ENCODE measurements around the gene CRABP2.

The CRABP2 gene

DNA sequence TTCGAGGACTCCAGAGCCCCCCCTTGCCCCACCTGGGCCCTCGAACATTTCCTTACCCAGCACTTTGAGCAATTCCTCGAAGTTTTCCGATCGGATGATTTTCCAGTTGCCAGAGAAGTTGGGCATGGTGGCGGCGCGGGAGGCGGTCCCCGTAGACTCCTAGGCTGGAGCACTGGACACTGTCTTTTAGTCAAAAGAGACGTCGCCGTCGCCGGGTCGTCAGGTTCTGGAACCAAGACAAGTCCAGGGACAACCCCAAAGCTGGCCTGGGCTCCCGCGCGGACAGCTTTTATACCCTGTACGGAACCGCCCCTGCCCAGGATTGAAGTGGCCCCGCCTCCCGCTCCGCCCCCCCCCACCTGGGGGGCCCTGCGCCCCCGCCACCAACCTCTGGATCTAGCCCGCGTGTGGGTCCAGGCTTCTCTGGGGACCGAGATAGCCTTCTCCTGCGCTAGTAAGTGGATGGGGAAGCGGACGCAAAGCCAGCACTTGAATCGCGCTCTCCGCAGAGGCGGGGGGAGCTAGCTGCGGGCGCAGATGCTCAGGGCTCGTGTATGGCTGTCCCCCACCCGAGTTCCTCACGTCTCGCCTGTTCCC lies at the start of gene CRABP2:
CRABP2 (minus strand) TSS at position 263 of the 597 bp plus-strand sequence; CDS start at position 126, 137 bp downstream.
- DNase-seq (ENCODE audit: low read depth in 2 of 2, low spot score in 1 of 2): no peak

DNA sequence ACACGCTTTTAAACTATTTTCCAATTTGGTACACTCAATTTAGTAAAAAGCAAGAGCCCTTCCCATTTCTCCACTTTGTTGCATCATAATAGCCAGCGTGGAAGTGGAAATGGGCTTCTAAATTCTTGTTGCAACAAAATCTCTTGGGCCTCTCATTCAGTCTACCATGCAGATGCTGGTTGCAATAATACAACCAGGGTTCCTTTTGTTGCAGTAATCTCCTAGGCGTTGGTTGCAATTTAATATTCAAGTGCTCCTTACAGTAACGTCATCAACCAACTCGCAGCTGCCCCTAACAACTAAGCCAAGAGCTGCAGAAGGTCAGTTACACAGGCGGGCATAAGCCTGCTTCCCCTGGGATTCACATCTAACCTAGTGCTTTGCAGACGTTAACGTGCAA lies 48.8 kb upstream of the CRABP2 start:
- no peak for DNase-seq (ENCODE audit: low read depth in 2 of 2, low spot score in 1 of 2)

GRCh38 chr1:156752843-156753482 lies 47.6 kb upstream of the CRABP2 start:
- DNase-seq (ENCODE audit: low read depth in 2 of 2, low spot score in 1 of 2): no peak

GRCh38 chr1:156751757-156752481 lies 46.5 kb upstream of the CRABP2 start:
- DNase-seq (ENCODE audit: low read depth in 2 of 2, low spot score in 1 of 2): peak; percentile 92 to 97

- DNase-seq (ENCODE audit: low read depth in 2 of 2, low spot score in 1 of 2): no peak
These were observed 46.0 kb upstream of the CRABP2 start, which contains the start of gene HDGF for GRCh38 chr1:156751451-156751756. Gene HDGF (minus strand): TSS chr1:156751675. CDS start chr1:156751429, 246 bp downstream.

GRCh38 chr1:156750711-156751450 lies 45.5 kb upstream of the CRABP2 start:
- DNase-seq (ENCODE audit: low read depth in 2 of 2, low spot score in 1 of 2): no peak

GRCh38 chr1:156750191-156750672 lies 44.8 kb upstream of the CRABP2 start:
- DNase-seq (ENCODE audit: low read depth in 2 of 2, low spot score in 1 of 2): no peak

- DNase-seq (ENCODE audit: low read depth in 2 of 2, low spot score in 1 of 2): no peak
These were observed 44.2 kb upstream of the CRABP2 start for GRCh38 chr1:156749419-156750118.

- no peak for DNase-seq (ENCODE audit: low read depth in 2 of 2, low spot score in 1 of 2)
These were observed 43.5 kb upstream of the CRABP2 start for GRCh38 chr1:156748670-156749418.

DNA sequence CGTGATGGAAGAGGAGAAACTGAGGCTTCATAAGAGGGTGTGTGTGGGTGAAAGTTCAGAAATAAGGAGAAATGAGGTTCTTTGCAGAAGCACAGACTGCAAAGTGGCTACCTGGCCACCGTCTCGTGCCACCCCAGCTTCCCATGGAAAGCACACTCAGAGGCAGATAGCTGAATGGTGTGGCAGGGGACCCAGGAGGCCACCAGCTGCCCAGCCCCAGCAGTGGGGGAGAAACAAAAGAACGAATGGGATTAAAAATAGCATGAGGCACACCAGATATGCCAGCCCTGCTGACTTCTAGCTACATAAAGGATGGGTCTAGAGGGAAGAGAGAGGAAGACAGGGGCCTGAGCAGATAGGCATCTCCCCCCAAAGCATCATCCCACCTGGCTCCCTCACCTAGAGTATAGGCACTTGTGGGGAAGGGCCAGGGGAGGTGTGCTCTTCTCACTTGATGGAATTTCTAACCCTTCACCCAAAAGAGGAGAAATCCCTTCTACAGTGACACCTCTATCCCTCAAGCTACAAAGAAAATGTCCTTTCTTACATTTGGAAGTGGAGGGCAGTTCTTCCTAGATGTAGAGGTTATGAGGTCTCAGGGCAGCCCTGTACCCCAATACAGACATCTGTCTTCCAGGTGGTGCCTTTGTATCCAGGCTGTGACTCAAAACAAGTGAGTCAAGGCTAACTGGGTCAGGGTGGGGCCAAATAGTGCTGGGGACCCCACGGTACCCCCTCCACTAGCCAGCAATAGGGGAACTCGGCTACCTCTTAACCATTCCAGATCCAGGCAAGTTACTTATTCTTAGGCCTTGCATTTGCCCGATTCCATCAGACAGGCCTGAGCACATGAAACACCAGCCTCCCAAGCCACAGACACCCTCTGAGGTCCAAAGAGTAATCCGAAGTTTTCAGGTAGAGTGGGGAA lies 42.6 kb upstream of the CRABP2 start:
- DNase-seq (ENCODE audit: low read depth in 2 of 2, low spot score in 1 of 2): no peak

DNA sequence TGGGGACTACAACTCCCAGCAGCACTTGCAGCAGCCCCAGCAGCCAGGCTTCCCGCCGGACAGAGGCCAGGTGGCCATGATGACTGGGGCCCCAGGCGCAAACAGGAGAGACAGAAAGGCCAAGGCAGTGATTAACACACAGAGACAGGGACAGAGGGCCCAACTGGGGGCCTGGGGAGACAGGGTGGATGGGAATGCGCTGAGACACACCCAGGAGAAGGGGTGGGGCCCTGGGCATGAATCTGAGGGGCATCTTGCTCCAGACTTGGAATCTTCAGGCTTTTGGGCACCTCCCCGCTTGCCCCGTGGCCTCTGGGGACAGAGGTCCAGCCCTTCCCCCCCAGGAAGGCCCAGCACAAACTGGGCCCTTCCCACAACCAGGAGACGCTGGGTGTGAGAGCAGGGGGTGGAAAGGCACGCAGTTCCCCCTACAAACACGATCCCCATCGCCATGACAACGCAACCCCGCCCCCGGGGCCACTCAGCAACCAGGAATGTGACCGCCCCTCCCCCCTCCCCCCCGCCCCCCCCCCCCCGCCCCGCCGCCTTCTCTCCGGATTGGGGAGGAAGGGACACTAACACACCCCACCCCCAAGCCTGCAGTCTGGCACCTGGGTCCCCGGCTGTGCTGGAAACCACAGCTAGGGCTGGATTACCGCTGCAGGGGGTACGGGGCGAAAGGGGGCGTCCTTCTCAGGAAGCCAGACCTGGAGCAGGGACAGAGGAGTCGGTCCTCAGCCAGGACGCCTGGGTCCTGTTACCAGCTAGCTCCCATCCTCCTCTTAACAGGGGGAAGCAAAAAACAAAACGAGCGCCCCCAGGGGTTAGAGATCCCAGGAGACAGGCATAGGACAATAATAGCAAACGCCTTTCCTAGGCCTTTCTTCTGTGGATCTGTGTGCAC lies 41.6 kb upstream of the CRABP2 start:
- no peak for DNase-seq (ENCODE audit: low read depth in 2 of 2, low spot score in 1 of 2)

DNA sequence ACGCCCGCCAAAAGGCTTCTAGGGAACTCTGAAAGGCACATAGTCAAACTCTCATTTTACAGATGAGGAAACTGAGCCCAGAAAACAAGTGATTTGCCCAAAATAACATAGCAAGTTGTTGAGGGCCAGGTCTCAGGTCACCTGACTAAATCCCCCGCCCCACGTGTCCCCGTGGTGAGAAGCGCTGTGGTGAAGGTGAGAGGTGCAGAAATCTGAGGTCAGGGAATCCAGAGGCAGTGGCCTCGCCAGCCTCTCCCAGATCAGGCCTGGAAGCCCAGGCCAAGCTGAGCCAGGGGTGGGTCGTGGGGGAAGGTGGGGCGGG lies 41.0 kb upstream of the CRABP2 start:
- DNase-seq (ENCODE audit: low read depth in 2 of 2, low spot score in 1 of 2): no peak

- DNase-seq (ENCODE audit: low read depth in 2 of 2, low spot score in 1 of 2): no peak
These were observed 40.5 kb upstream of the CRABP2 start for GRCh38 chr1:156745881-156746280.

- DNase-seq (ENCODE audit: low read depth in 2 of 2, low spot score in 1 of 2): no peak
These were observed 39.5 kb upstream of the CRABP2 start for GRCh38 chr1:156744786-156745419.

DNA sequence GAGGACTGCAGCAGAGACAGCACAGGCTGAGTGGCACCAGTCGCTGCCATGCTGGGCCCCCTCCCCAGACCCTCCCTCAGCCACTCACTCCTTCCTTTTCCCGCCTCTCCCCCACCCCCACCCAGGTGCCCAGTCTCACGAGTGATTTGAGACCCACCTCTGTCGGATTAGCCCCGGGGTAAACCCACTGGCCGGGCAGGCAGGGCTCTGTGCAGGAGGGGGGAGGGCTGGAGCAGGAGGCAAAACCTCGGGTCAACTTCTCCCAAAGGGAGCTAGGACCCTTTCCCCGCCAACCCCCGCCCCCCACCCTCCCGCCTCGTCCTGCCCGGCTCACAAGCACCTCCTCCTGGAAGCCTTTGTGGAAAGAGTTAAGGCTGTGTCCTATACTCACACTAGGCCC lies 39.0 kb upstream of the CRABP2 start:
- no peak for DNase-seq (ENCODE audit: low read depth in 2 of 2, low spot score in 1 of 2)

GRCh38 chr1:156743367-156744302 lies 38.3 kb upstream of the CRABP2 start:
- DNase-seq (ENCODE audit: low read depth in 2 of 2, low spot score in 1 of 2): no peak

GRCh38 chr1:156742801-156743200 lies 37.4 kb upstream of the CRABP2 start:
- DNase-seq (ENCODE audit: low read depth in 2 of 2, low spot score in 1 of 2): no peak
